ENCODE data around the gene RYR2. TPM values are rescaled to one million over a fixed set of nuclear protein-coding genes. Genes with fewer than 3 reads are reported as not detected.

RYR2 gene
- total RNA-seq, 1 experiment from 2014 or later: 1.0 TPM

GRCh38 chr1:237029240-237029639 lies 12.7 kb upstream of the RYR2 start:
- DNase-seq (ENCODE audit: low read depth): no peak
- in situ Hi-C loops (cut with HindIII; ENCODE audit: low pct_unique_long_range_greater_than_20kb, low sequenced_read_pairs): no loop called here

GRCh38 chr1:237029850-237030535 lies 12.0 kb upstream of the RYR2 start:
- in situ Hi-C loops (cut with HindIII; ENCODE audit: low pct_unique_long_range_greater_than_20kb, low sequenced_read_pairs): no loop called here
- no peak for DNase-seq (ENCODE audit: low read depth)

- DNase-seq (ENCODE audit: low read depth): no peak
- in situ Hi-C loops (cut with HindIII; ENCODE audit: low pct_unique_long_range_greater_than_20kb, low sequenced_read_pairs): no loop called here
Observed at GRCh38 chr1:237031480-237031879, 10.5 kb upstream of the RYR2 start.

- no peak for DNase-seq (ENCODE audit: low read depth)
- in situ Hi-C loops (cut with HindIII; ENCODE audit: low pct_unique_long_range_greater_than_20kb, low sequenced_read_pairs): no loop called here
Observed at GRCh38 chr1:237032029-237032428, 10.0 kb upstream of the RYR2 start.

- in situ Hi-C loops (cut with HindIII; ENCODE audit: low pct_unique_long_range_greater_than_20kb, low sequenced_read_pairs): no loop called here
- DNase-seq (ENCODE audit: low read depth): no peak
Observed at GRCh38 chr1:237033061-237033460, 8.9 kb upstream of the RYR2 start.

GRCh38 chr1:237033804-237034203 lies 8.2 kb upstream of the RYR2 start:
- in situ Hi-C loops (cut with HindIII; ENCODE audit: low pct_unique_long_range_greater_than_20kb, low sequenced_read_pairs): no loop called here
- no peak for DNase-seq (ENCODE audit: low read depth)

GRCh38 chr1:237035759-237036158 lies 6.2 kb upstream of the RYR2 start:
- DNase-seq (ENCODE audit: low read depth): no peak
- in situ Hi-C loops (cut with HindIII; ENCODE audit: low pct_unique_long_range_greater_than_20kb, low sequenced_read_pairs): no loop called here

GRCh38 chr1:237038211-237038610 lies 3.8 kb upstream of the RYR2 start:
- in situ Hi-C loops (cut with HindIII; ENCODE audit: low pct_unique_long_range_greater_than_20kb, low sequenced_read_pairs): no loop called here
- no peak for DNase-seq (ENCODE audit: low read depth)

- in situ Hi-C loops (cut with HindIII; ENCODE audit: low pct_unique_long_range_greater_than_20kb, low sequenced_read_pairs): no loop called here
Observed at GRCh38 chr1:237040823-237041222, 1.2 kb upstream of the RYR2 start.

GRCh38 chr1:237041461-237041794 lies 556 bp upstream of the RYR2 start:
- in situ Hi-C loops (cut with HindIII; ENCODE audit: low pct_unique_long_range_greater_than_20kb, low sequenced_read_pairs): no loop called here
- no peak for DNase-seq (ENCODE audit: low read depth)

More at GRCh38 chr1:237040823-237041222, 1.2 kb upstream of the RYR2 start:
- DNase-seq (ENCODE audit: low read depth): no peak

GRCh38 chr1:237042526-237042891 lies 525 bp downstream of the RYR2 start:
- DNase-seq (ENCODE audit: low read depth): no peak
- in situ Hi-C loops (cut with HindIII; ENCODE audit: low pct_unique_long_range_greater_than_20kb, low sequenced_read_pairs): no loop called here

GRCh38 chr1:237042892-237043576 lies 1.1 kb downstream of the RYR2 start:
- no peak for DNase-seq (ENCODE audit: low read depth)
- in situ Hi-C loops (cut with HindIII; ENCODE audit: low pct_unique_long_range_greater_than_20kb, low sequenced_read_pairs): no loop called here

GRCh38 chr1:237043846-237044636 lies 2.1 kb downstream of the RYR2 start:
- in situ Hi-C loops (cut with HindIII; ENCODE audit: low pct_unique_long_range_greater_than_20kb, low sequenced_read_pairs): no loop called here
- DNase-seq (ENCODE audit: low read depth): no peak

GRCh38 chr1:237045278-237046016 lies 3.5 kb downstream of the RYR2 start:
- in situ Hi-C loops (cut with HindIII; ENCODE audit: low pct_unique_long_range_greater_than_20kb, low sequenced_read_pairs): no loop called here
- no peak for DNase-seq (ENCODE audit: low read depth)

GRCh38 chr1:237048803-237049202 lies 6.8 kb downstream of the RYR2 start:
- in situ Hi-C loops (cut with HindIII; ENCODE audit: low pct_unique_long_range_greater_than_20kb, low sequenced_read_pairs): no loop called here
- no peak for DNase-seq (ENCODE audit: low read depth)

GRCh38 chr1:237050185-237050584 lies 8.2 kb downstream of the RYR2 start:
- DNase-seq (ENCODE audit: low read depth): no peak
- in situ Hi-C loops (cut with HindIII; ENCODE audit: low pct_unique_long_range_greater_than_20kb, low sequenced_read_pairs): no loop called here

- in situ Hi-C loops (cut with HindIII; ENCODE audit: low pct_unique_long_range_greater_than_20kb, low sequenced_read_pairs): no loop called here
- DNase-seq (ENCODE audit: low read depth): no peak
Observed at GRCh38 chr1:237050915-237051314, 8.9 kb downstream of the RYR2 start.

- no peak for DNase-seq (ENCODE audit: low read depth)
- in situ Hi-C loops (cut with HindIII; ENCODE audit: low pct_unique_long_range_greater_than_20kb, low sequenced_read_pairs): no loop called here
Observed at GRCh38 chr1:237054313-237054712, 12.3 kb downstream of the RYR2 start.

- in situ Hi-C loops (cut with HindIII; ENCODE audit: low pct_unique_long_range_greater_than_20kb, low sequenced_read_pairs): no loop called here
- no peak for DNase-seq (ENCODE audit: low read depth)
Observed at GRCh38 chr1:237058470-237058869, 16.5 kb downstream of the RYR2 start.
